Smooth muscle cell (in vitro differentiated cells): ENCODE data around the gene DACT2. TPM values are rescaled to one million over a fixed set of nuclear protein-coding genes. Genes with fewer than 3 reads are reported as not detected.

Experiments used
- DNase-seq: peaks from one replicate; lab custom pipeline; 2025; ENCODE audit not compliant: unreplicated experiment; lab: John Stamatoyannopoulos, UW
- H2AFZ ChIP-seq: fragments of 200-600 bp; sonication (generic); 2 replicates; pipeline ENCODE4 v1.6.0; 2016; ENCODE audit warnings: antibody characterized with exemption, low read depth, mild to moderate bottlenecking
- H3F3A ChIP-seq: fragments of 200-600 bp; sonication (generic); 2 replicates; pipeline ENCODE4 v1.6.0; 2017; ENCODE audit warnings: antibody characterized with exemption, low read depth
- H3K27ac ChIP-seq: fragments of 200-600 bp; sonication (generic); 2 replicates; pipeline ENCODE4 v1.5.1; 2016; ENCODE audit warnings: low read depth, mild to moderate bottlenecking
- H3K27me3 ChIP-seq: fragments of 200-600 bp; sonication (generic); 2 replicates; pipeline ENCODE4 v1.6.1; 2016; ENCODE audit warnings: low read depth, mild to moderate bottlenecking
- H3K36me3 ChIP-seq: fragments of 200-600 bp; sonication (generic); 2 replicates; pipeline ENCODE4 v1.5.1; 2016; ENCODE audit warnings: low read depth
- H3K4me1 ChIP-seq: fragments of 200-600 bp; sonication (generic); 2 replicates; pipeline ENCODE4 v1.5.1; 2016; ENCODE audit warnings: low read depth
- H3K4me2 ChIP-seq: fragments of 200-600 bp; sonication (generic); 2 replicates; pipeline ENCODE4 v1.6.0; 2016; ENCODE audit warnings: mild to moderate bottlenecking
- H3K4me3 ChIP-seq: fragments of 200-600 bp; sonication (generic); 2 replicates; pipeline ENCODE4 v1.5.1; 2016; ENCODE audit warnings: mild to moderate bottlenecking
- H3K79me2 ChIP-seq: fragments of 200-600 bp; sonication (generic); 2 replicates; pipeline ENCODE4 v1.6.0; 2016; ENCODE audit warnings: low read depth, mild to moderate bottlenecking
- H3K9ac ChIP-seq: fragments of 200-600 bp; sonication (generic); 2 replicates; pipeline ENCODE4 v1.6.0; 2016; ENCODE audit warnings: low read depth
- H3K9me3 ChIP-seq: fragments of 200-600 bp; sonication (generic); replicated peaks from 2 replicates; pipeline ENCODE4 v1.5.1; 2016; ENCODE audit warnings: low read depth
- H4K20me1 ChIP-seq: fragments of 200-600 bp; sonication (generic); 2 replicates; pipeline ENCODE4 v1.6.0; 2016; ENCODE audit warnings: low read depth
- WGBS: methylation state at CpG from one replicate; pipeline ENCODE4 v1.1.7; 2016; ENCODE audit warnings: low lambda C conversion rate; 5-methylcytosine and 5-hydroxymethylcytosine counted together
- polyA plus RNA-seq: library from polyadenylated mRNA; unstranded; fragments of >200 nt; fragmentation: Nextera tagmentation; extraction: Ambion mirVana; gene quantifications from 2 replicates; pipeline ENCODE4 v1.2.1, GENCODE V29; 2016
- total RNA-seq: library from RNA; depleted of rRNA; stranded (reverse); fragments of >200 nt; gene quantifications from 2 replicates; pipeline ENCODE4 v1.2.3, GENCODE V29; 2014
- TF ChIP-seq, protein P1 (sequence below): fragments of 200-600 bp; sonication (generic); IDR thresholded peaks from 2 replicates; pipeline ENCODE4 v1.5.1; 2017; ENCODE audit warnings: borderline replicate concordance, mild to moderate bottlenecking, antibody characterized with exemption; ENCODE audit not compliant: insufficient read depth, poor library complexity, severe bottlenecking

DACT2 gene
- total and polyA plus RNA-seq, 2 experiments from 2014 or later = 0.06 to 0.18 TPM

DNA sequence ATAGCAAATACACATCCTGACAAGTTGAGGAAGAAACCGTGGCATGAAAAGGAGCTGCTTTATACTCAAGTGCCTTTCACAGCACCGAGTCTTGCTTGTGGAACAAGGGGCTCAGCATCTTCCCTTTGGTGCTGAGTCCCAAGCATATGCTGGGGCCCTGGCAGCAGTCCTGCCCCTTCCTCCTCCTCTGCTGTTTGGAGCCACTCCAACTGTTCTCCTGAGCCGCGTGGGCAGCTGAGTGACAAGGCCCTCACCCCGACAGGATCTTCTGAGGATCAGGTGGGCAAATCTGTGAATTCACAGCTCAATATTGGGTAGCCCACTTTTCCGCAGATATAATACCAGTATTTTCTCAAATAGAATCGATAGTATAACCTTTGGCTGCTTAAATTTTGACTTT, 24.7 kb downstream of the DACT2 start:
- no peak overlapping the region for H2AFZ ChIP-seq
- H3F3A ChIP-seq = no peaks in the 10 kb centered on the region
- H3K4me3 ChIP-seq = no peak overlapping the region
- no peak overlapping the region for H3K9ac ChIP-seq
- no peaks in the 10 kb centered on the region for H3K36me3 ChIP-seq
- 86% methylated on average over 7 of the region's 7 CpGs for WGBS
- H3K9me3 ChIP-seq = no peaks in the 10 kb centered on the region
- H3K4me1 ChIP-seq = no peaks in the 10 kb centered on the region
- no peaks in the 10 kb centered on the region for H4K20me1 ChIP-seq
- no peak overlapping the region for H3K4me2 ChIP-seq
- H3K27ac ChIP-seq = no peak overlapping the region
- DNase-seq = no peak
- H3K79me2 ChIP-seq = no peaks in the 10 kb centered on the region
- H3K27me3 ChIP-seq = peaks cover 3% of the 10 kb centered on the region
- TF ChIP-seq, protein P1, sequence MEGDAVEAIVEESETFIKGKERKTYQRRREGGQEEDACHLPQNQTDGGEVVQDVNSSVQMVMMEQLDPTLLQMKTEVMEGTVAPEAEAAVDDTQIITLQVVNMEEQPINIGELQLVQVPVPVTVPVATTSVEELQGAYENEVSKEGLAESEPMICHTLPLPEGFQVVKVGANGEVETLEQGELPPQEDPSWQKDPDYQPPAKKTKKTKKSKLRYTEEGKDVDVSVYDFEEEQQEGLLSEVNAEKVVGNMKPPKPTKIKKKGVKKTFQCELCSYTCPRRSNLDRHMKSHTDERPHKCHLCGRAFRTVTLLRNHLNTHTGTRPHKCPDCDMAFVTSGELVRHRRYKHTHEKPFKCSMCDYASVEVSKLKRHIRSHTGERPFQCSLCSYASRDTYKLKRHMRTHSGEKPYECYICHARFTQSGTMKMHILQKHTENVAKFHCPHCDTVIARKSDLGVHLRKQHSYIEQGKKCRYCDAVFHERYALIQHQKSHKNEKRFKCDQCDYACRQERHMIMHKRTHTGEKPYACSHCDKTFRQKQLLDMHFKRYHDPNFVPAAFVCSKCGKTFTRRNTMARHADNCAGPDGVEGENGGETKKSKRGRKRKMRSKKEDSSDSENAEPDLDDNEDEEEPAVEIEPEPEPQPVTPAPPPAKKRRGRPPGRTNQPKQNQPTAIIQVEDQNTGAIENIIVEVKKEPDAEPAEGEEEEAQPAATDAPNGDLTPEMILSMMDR = no peak

DNA sequence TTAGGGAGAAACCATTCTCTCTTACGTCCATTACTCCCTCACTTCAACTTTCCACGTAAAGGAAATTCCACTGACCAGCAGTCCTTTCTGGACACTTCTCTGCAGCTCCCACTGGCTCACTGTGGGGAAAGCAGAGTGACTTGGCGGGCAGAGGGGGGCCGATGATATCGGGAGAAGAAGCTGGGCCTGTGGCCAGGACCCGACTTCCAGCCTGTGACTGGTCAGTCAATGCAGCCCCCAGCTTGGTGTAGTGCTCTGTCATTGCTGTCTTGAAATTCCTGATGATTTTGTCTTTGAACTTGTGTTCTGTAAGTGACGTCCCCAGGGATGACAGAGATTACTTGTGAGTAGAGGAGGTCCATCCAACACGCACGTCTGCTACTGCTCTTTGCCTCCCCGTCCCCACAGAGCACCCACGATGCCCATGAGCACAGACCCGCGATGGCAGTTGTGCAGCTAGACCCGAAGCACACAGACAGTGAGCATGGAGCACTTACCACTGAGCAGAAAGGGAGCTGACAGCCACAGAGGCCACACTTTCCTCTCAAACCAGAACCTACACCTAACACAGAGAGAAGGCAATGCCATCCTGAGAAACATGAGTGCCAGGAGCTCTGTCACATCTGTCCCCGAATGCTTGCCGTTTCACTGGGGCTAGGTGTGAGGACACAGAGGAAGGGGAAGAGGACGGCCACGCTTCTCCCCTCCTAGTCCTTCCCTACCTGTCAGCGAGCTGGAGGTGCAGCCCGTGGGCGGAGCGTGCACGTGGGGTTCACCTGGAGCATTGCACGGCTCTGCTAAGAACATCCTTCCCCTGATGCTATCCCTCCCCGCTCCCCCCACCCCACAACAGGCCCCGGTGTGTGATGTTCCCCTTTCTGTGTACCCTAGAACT, 25.7 kb downstream of the DACT2 start:
- DNase-seq = no peak
- Histone ChIP-seq H3K4me2 (no peak overlapping the region), H3K4me1 (no peaks in the 10 kb centered on the region), H3K9me3 (no peaks in the 10 kb centered on the region), H3K4me3 (no peak overlapping the region), H3K79me2 (no peaks in the 10 kb centered on the region), H3K27ac (no peak overlapping the region), H3K36me3 (no peaks in the 10 kb centered on the region), H3F3A (no peaks in the 10 kb centered on the region), H4K20me1 (no peaks in the 10 kb centered on the region), H3K27me3 (peaks cover 3% of the 10 kb centered on the region), H3K9ac (no peak overlapping the region), H2AFZ (no peak overlapping the region)
- 90% methylated on average over 26 of the region's 26 CpGs for WGBS
- TF ChIP-seq, protein P1 = no peak

- no peaks in the 10 kb centered on the region for H3K79me2 ChIP-seq
- WGBS = 48% methylated on average over 4 of the region's 4 CpGs
- H3K27me3 ChIP-seq = peaks cover 9% of the 10 kb centered on the region
- no peak overlapping the region for H3K4me3 ChIP-seq
- DNase-seq = no peak
- no peaks in the 10 kb centered on the region for H3K36me3 ChIP-seq
- no peak overlapping the region for H3K4me2 ChIP-seq
- H3K27ac ChIP-seq = no peak overlapping the region
- no peaks in the 10 kb centered on the region for H3K4me1 ChIP-seq
- TF ChIP-seq, protein P1 = no peak
- H3K9ac ChIP-seq = no peak overlapping the region
- no peak overlapping the region for H2AFZ ChIP-seq
- no peaks in the 10 kb centered on the region for H3K9me3 ChIP-seq
- H3F3A ChIP-seq = no peaks in the 10 kb centered on the region
- H4K20me1 ChIP-seq = no peaks in the 10 kb centered on the region
Observed at GRCh38 chr6:168292826-168293225, 26.8 kb downstream of the DACT2 start.
